ENCODE data around the gene MORN4.
"Not testable (repeated sequence)": the region's sequence is repeated elsewhere in the genome, so short reads cannot be mapped to it uniquely, and the experiment has no call there.

The MORN4 gene

GRCh38 chr10:97640868-97641811 is 7.8 kb upstream of the MORN4 start:
- no peak for DNase-seq (ENCODE audit: low read depth)

GRCh38 chr10:97640174-97640867 is 7.0 kb upstream of the MORN4 start, which contains the start of gene PI4K2A:
Gene PI4K2A (plus strand): TSS chr10:97640671. CDS start chr10:97640743, 72 bp downstream.
- peak; percentile 96 for DNase-seq (ENCODE audit: low read depth)

GRCh38 chr10:97639090-97639489 is 5.8 kb upstream of the MORN4 start:
- DNase-seq (ENCODE audit: low read depth): not testable (repeated sequence)

- no peak for DNase-seq (ENCODE audit: low read depth)
Observed at GRCh38 chr10:97635577-97635976, 2.3 kb upstream of the MORN4 start.

- DNase-seq (ENCODE audit: low read depth): no peak
Observed at GRCh38 chr10:97633921-97634320, 621 bp upstream of the MORN4 start.

GRCh38 chr10:97631098-97631497 is 2.2 kb downstream of the MORN4 start:
- DNase-seq (ENCODE audit: low read depth): no peak

- DNase-seq (ENCODE audit: low read depth): no peak
Observed at GRCh38 chr10:97629289-97629688, 4.0 kb downstream of the MORN4 start.

GRCh38 chr10:97628228-97628627 is 5.1 kb downstream of the MORN4 start:
- no peak for DNase-seq (ENCODE audit: low read depth)

GRCh38 chr10:97627731-97628130 is 5.6 kb downstream of the MORN4 start:
- no peak for DNase-seq (ENCODE audit: low read depth)

- no peak for DNase-seq (ENCODE audit: low read depth)
Observed at GRCh38 chr10:97623277-97623676, 10.0 kb downstream of the MORN4 start.

- DNase-seq (ENCODE audit: low read depth): no peak
Observed at GRCh38 chr10:97618733-97619132, 14.6 kb downstream of the MORN4 start.

GRCh38 chr10:97618285-97618684 is 15.0 kb downstream of the MORN4 start:
- DNase-seq (ENCODE audit: low read depth): no peak

GRCh38 chr10:97612386-97612785 is 20.9 kb downstream of the MORN4 start:
- DNase-seq (ENCODE audit: low read depth): peak; percentile 15

GRCh38 chr10:97611473-97611872 is 21.8 kb downstream of the MORN4 start:
- no peak for DNase-seq (ENCODE audit: low read depth)

- no peak for DNase-seq (ENCODE audit: low read depth)
Observed at GRCh38 chr10:97608991-97609561, 24.2 kb downstream of the MORN4 start.

GRCh38 chr10:97607095-97607636 is 26.1 kb downstream of the MORN4 start:
- no peak for DNase-seq (ENCODE audit: low read depth)

GRCh38 chr10:97601268-97602215 is 31.8 kb downstream of the MORN4 start:
- no peak for DNase-seq (ENCODE audit: low read depth)

GRCh38 chr10:97600616-97601015 is 32.7 kb downstream of the MORN4 start:
- DNase-seq (ENCODE audit: low read depth): no peak

GRCh38 chr10:97599272-97599619 is 34.1 kb downstream of the MORN4 start:
- no peak for DNase-seq (ENCODE audit: low read depth)

- DNase-seq (ENCODE audit: low read depth): no peak
Observed at GRCh38 chr10:97598407-97599271, 34.7 kb downstream of the MORN4 start.

Measured in HS-5 (cell line).